HG03571 (cell line): ENCODE data around the gene ISCA2.
"Not testable (repeated sequence)": the region's sequence is repeated elsewhere in the genome, so short reads cannot be mapped to it uniquely, and the experiment has no call there.

Experiments
- ATAC-seq: cut with Tn5 transposase; IDR thresholded peaks from one replicate; pipeline ENCODE4 v1.9.1; 2021; ENCODE audit not compliant: unreplicated experiment

The ISCA2 gene, protein sequence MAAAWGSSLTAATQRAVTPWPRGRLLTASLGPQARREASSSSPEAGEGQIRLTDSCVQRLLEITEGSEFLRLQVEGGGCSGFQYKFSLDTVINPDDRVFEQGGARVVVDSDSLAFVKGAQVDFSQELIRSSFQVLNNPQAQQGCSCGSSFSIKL

DNA sequence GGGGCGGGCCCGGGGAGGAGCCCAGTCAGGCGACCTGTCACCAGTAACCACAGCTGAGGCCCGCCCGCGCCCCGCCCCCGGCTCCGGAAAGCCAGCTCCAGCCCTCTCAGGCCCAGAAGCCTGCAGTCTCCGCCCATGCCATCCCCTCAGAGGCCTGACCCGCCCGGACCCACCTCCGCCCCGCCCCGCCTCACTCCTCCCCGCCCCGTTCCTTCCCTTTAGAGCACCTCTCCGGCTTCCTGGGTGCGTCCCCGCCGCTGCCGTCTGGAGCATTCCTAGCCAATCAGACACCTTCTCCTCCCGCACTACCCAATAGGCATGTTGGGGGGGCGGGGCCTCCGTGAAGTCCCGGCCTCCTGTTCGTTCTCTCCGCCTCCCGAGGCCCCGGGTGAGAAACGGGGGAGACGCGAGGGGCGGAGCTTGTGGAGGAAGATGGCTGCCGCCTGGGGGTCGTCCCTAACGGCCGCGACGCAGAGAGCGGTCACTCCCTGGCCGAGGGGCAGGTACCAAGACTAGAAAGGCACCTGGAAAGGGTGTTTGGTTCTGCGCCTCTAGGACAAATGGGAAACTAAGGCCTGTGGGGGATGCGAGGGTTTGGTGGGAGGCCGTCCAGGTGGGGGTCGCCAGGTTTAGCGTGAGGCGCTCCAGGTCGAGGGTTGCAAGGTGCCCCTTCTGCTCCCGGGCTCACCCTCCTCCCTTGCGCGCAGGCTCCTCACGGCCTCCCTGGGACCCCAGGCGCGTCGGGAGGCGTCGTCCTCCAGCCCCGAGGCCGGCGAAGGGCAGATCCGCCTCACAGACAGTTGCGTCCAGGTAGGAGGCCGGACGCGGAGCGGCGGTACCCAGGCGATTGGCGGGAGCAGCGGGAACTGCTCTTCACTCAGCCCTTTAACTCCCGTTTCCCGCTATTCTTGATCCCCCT, at the start of gene ISCA2:
ISCA2 (plus strand) TSS at position 423 of the 919 bp plus-strand sequence; CDS start at position 433, 10 bp downstream.
- ATAC-seq, result peak; percentile 89

DNA sequence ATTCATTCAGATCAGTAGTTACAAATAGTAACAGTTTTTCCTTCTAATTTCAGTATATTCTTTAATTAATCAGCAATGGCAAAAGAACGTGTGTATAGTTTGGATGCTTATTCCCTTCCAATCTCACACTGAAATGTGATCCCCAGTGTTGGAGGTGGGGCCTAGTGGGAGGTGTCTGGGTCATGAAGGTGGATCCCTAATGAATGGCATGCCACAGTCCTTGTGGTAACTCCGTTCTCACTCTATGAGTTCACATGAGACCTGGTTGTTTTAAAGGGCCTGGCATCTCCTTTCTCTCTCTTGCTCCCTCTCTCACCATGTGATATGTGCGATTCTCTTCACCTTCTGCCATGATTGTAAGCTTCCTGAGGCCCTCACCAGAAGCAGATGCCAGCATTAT, 48.7 kb upstream of the ISCA2 start:
- no peak for ATAC-seq

DNA sequence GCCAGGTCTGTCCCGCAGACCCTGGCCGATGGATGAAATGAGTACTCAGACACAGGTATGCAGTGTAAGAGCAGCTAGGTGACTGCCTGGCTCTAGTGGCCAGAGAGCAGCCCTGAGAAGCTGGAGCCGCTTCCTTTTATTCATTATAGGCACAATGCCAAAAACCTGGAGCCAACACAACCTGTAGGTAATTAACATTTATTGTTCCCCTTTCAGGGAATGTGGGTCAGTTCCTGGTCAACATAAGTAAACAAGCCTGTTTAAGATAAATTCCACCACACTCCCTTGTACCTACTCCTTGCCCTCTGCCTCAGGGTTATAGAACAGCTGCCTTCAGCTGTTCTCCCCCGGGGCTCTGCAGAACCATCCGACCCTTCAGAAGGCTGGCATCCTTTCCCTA, 39.2 kb upstream of the ISCA2 start:
- ATAC-seq, result not testable (repeated sequence)

DNA sequence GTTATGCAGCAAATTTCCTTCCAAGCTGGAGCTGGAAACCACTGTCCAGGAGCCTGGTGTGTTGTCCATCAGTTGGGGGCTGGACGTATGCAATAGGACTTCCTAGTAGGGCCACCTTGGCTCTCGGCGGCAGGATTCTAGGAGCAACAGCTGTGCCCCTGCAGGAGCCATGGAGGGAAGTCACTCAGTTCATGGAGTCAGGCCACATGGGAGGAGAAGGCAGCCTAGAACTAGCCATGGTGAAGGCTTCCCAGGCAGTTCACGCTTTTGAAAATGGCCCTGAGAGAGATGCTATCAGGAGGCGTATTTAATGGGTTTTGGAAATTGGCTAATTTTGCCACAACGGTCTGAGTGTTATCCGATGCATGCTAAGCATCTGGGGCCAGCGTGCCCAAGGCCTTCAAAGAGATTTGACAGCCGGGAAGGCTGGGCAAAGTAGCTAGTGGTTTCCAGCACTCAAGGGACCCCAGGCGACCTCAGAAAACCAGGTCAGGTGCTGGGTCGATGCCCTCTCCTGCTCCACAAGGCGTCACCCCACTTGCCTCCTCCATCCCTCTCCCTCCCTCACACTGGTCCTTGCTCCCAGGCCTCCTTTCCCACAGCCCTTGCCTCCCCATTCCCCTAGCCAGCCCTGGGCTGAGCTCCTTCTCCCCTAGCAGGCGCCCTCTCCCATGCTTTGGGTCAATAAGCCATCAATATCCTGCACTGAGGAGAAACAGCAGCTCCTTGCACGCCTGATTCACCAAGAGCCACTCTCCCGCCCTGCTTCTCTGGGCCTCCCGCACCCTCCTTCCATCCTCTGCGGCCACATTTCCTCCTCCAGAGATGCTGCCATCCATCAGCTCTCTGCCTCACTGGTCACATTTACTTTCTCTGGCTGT, 36.6 kb upstream of the ISCA2 start:
- ATAC-seq, result no peak

DNA sequence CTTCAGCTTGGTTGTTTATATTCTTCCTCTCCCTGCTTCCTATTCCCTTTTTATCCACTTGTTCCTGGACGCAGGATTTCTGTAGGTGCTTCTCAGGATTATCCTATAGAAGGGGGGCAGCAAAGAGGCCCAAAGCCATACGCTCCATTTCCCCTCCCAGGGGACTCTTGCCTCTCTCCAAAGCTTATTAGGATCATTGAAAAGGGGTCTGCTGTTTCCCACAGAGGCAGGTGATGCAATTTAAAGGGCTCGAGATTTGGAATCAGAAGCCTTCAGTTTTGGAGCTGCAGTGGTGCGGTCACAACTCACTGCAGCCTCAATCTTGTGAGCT, 36.0 kb upstream of the ISCA2 start:
- no peak for ATAC-seq

DNA sequence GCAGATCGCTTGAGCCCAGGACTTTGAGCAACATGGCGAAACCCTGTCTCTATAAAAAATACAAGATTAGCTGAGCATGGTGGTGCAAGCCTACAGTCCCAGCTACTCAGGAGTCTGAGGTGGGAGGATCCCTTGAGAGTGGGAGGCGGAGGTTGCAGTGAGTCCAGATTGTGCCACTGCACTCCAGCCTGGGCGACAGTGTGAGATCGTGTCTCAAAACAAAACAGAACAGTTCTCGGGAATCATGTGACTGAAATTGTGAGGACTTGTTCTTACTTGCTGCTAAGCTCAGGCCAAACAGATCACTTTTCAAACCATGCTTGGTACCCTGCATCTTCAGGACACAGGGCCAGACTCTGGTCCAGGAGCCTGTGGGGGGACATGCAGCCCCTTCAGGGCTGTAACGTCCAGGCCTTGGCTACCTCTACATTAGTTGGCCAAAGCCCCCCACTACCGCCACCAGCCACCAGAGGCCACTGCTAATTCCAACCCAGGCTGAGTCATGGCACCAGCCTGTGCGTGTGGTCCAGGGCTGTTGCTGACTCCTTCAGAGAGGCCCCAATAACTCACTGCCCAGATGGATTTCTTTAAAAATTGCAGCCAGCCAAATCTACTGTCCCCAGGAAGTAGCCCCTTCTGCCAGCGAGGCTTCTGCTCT, 34.1 kb upstream of the ISCA2 start:
- ATAC-seq, result no peak

DNA sequence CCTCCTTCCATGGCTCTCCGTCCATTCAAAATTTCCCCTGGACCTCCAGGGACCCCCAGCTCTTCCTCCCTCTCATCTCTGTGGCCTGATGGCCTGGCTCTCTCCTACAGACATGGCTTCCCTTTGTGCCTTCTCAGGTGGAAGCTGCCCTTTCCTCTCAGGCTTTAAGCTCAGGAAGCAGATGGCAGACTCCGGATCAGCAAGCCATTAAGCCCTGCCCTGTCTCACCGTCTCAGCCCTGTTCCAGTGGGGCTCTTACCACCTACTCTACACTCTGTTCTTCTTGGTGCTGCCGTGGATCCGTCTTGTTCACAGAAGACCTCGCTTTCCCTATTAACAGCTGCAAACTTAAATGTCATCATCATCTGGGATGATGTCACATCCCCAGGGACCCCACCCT, 33.6 kb upstream of the ISCA2 start:
- ATAC-seq, result no peak

DNA sequence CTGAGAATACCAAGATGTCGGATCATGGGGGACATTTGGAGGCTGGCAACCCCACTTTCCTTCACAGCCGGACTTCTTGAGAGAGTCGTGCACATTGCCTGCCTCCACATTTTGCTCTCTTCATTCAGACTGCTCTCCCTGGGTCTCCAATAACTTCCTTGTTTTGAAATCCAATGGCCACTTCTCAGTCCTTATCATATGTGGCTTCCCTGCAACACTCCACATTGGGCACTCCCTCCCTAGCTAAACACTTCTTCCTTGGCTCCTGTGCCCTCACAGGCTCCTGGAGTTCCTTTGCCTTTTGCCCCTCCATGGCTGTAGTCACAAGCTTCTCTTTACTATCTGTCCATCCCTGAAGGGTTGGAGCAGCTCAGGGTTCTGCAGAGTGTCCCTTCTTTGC, 30.6 kb upstream of the ISCA2 start:
- no peak for ATAC-seq

DNA sequence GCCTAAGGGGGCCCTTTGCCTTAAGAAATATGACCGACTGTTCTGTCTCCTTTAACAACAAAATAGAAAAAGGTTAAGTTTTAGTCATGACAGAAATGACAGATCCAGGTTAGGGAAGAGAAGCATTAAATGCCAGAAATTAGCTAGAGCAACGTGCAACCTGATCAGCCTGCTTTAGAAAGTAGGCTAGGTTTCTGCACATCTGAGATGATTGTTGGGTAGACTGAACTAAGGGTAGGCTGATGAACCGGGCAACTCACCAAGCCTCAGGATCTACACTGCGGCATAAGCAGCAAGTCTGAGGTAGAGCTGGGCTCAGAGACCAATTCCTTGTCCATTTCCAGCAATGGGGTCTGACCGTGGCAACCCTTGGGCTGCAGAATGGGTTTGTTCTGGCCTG, 29.9 kb upstream of the ISCA2 start:
- no peak for ATAC-seq

DNA sequence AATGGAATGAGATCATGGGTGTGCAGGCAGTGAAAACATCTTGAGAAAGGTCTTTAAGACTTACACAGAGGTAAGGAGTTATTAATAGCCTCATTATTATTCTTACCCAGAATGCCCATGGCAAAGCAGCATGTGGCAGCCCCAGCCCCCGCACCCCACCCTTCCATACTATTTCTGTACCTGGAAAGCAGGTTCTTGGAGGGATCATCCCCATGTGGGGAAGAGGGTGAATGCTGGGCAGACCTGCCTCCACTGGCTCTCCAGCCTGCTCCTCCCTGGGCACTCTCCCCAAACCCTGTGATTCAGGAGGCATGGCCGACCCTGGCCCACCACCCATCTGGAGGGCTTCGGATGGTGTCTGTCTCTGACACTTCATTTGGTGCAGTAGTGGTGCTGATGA, 28.8 kb upstream of the ISCA2 start:
- no peak for ATAC-seq

DNA sequence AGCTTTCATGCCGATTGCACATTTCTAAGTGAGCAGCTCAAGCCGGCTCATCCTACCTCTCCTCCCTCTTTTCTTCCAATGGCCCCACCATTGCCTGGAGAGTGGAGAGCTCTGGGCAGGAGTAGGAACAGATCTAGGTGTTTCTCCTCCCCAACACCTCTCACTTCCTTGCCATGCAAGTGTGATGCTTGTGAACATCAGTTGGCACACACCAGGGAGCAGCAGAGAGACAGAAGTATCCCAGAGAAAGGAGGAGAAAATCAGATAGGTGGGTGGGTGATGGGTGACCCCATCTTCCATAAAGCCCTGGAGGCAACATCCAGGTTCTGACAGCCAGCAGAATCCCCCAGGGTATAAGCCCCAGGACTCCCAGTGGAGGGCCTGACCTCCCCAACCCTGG, 28.2 kb upstream of the ISCA2 start:
- ATAC-seq, result no peak

DNA sequence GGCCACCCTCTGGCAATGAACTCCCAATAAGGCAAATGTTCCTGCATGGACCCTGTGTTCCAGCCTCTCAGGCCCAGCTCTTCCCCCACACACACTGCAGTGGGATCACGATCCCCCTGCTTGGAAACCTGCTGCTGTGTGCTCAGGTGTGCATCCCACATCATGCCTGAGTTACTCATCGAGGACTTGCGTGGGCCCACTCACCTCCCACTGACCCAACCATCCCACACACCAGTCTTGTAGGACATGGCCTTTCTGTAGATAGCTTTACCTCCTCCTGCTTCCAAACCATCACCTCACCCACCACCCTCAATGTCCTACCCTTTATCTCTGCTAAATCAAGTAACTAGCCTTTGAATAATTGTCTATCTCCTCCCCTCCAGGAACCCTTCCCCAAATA, 25.1 kb upstream of the ISCA2 start:
- no peak for ATAC-seq

DNA sequence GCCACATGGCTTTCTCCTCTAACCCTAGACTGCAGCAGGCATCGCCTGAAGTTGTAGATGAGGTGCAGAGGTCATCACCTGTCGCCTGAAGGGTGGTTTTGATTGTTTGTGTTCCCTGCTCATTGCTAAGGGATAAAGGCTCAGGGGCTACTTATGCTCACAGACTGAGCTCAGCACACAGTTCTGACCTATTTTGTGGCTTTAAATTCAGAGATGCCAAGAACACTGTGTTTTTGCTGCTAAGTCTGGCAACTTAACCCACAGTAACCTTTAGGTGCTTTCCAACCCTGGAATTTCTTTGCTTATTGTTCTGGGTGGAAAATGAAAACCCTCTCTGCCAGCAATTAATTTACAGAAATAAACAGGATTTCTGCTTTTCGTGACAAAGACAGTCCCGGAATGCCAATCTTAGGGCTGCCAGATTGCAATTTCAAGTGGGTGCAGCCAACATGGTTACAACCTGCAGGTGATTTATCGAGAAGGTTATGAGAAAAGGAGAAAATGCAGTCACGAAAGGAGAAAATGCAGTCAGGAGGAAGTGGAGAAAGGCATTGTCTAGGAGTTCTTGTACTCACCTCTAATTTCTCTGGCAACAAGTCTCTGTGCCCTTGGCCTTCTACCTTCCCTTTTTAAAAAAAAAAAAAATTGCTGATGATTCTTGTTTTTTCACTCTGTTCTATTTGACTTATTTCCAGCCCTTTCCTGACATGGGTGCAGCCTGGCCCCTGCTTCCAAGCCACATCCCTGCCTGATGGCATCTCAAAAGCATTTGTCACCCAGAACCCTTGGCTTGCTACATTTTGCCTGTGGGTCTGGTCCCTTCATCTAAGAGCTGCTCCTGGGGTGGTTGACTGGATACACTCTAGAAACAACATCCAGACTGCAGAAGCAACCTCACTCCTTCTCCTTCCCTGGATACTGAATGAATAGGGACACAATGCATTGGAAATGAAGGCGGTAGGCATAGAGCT, 23.7 kb upstream of the ISCA2 start:
- ATAC-seq, result no peak

DNA sequence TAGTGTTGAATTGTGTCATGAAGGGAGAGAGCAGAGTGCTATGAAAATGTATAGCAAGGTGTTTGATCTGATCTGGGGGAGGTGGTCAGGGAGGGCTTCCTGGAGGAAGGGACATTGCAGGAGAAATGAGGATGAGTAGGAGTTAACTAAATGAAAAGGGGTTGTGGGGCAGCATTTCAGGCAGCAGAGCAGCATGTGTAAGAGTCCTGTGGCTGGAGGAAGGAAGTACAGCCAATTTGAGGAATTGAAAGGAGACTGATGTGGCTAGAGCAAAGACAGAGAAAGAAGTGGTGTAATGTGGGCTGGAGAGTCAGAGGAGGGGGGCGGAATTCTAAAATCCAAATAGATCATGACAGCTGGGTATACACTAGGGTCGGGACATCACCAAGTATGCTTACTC, 21.0 kb upstream of the ISCA2 start:
- no peak for ATAC-seq

DNA sequence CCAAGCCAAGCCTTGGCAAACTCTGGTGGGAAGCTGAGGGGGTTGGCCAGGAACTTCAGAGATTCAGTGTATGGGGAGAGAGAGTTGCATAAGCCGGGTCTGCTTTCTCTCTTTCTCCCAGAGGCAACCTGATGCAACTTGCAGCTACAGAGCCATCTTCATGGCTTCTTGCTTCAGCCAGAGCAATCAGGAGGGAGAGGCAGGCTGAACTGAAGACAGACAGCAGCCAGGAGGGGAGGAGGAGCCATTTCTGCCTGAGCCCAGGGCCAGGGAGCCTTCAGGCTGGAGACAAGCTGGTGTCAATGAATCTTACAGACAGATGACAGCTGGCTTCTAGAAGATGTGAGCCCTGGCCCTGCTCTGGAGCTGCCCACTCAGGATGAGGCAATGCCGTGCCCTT, 19.2 kb upstream of the ISCA2 start:
- no peak for ATAC-seq

DNA sequence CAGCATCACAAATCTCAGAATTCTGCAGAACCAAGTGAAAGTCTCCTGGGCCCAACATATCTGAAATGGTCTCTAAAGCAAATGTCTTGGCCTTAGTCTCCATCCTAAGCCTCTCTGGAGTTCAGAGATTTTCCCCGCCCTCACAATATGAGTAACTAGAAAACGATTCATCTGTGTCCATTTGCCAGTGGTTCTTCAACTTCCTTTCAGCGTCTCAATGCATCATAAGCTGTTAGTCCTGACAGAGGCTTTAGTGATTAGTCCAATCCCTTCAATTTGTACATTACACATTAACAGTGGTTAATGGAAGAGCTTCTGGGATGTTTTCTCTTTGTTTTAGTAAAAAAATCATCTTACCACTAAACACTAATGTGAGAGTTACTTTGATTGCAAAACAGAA, 17.9 kb upstream of the ISCA2 start:
- no peak for ATAC-seq

DNA sequence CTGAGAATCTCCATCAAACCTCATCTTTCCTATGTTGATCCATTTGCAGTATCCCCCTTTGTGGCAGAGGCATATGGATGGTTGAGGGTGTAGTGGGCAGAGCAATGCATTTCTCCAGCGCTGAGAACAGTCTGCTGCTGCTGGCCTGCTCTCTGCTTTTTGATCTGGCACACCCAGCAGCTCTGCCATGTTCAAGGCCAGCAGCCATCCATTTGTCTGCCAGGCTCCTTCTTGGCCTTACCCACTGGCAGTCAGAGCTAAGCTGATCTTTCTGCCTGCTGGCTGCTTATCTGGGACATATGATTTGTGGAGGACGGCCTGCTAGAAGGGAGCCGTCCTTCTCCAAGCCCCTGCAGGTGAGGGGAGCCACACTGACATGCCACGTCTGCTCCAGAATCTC, 17.5 kb upstream of the ISCA2 start:
- no peak for ATAC-seq

DNA sequence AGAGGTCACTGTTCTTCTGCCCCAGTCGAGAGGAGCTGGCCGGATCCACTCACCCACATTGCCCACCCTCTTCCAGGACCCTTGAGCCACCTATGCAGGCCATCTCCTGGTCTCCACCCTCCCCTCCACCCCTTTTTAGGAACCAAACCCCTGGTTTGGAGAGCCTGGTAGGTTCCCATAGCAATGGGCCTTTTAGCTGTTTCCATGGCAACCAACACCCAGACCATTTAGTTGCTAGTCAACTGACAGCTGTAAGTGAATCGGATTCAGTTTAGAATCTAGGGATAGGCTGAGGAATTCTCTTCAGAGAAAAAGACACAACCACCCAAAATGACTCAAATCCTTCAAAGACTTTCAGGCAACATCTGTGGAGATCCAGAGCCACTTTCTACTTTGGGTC, 17.0 kb upstream of the ISCA2 start:
- no peak for ATAC-seq

DNA sequence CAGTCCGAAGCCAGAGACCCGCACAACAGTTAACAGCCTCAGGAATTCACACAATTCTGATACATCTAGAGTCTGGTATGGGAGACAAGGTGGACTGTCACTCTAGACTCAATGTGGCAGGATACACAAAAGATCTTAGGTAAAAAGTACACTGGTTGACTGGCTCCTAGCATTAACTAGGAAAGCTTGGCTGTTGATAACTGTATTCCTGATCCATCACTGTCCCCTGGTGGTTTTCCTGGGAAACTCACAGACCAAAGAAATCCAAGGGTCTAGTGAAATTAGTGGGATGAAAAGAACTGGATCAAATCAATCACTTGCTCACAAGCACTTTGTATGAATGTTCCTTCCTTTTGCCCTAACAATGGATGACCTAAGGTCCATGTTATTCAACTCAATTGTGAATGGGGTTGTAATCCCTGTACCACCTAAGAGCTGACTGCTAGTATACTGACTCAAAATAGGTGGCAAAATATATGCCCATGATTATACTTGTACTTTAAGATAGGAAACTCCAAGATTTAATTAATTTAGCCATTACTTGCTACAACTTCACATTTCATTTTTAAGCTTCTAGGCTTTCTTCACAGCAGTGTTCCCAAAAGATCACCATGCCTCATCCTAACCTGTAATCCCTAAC, 14.4 kb upstream of the ISCA2 start:
- no peak for ATAC-seq

DNA sequence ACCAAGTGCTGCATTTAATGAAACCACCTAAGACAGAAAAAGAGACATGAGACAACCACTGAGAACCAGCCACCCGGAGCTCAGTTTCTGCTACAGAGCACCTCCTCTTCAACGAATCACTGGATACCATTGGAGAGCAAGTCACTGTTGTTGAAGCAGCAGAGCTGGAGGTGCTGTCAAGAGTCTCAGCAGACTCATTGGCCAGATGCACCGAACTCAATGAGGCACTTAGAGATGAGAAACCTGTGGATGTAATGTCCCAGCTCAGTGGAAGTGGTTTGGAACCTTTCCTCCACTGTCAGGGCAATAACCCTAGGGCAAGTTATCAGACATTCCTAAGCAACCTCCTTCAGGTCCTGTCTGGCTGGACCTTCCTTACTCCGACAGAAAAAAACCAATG, 13.5 kb upstream of the ISCA2 start:
- ATAC-seq, result no peak
